GM06990 (cell line): ENCODE data around the gene ORC5.

ENCODE experiments used
- DNase-seq: peaks from one replicate; pipeline ENCODE4 v3.0.0-alpha.2; 2011; ENCODE audit not compliant: insufficient read length; ENCODE audit errors: extremely low read depth
- H3K27me3 ChIP-seq: replicated peaks from 2 replicates; pipeline ENCODE4 v1.6.0; 2011; ENCODE audit warnings: low read length; ENCODE audit not compliant: control insufficient read depth, insufficient read depth
- H3K36me3 ChIP-seq: 2 replicates; pipeline ENCODE4 v1.5.1; 2011; ENCODE audit warnings: low read length; ENCODE audit not compliant: control insufficient read depth, insufficient read depth
- H3K4me3 ChIP-seq: replicated peaks from 2 replicates; pipeline ENCODE4 v1.5.1; 2011; ENCODE audit warnings: low read depth, mild to moderate bottlenecking, control low read depth, low read length
- TF ChIP-seq, protein P1 (sequence below): IDR thresholded peaks from 2 replicates; pipeline ENCODE4 v1.5.1; 2011; ENCODE audit warnings: low read length, control low read depth, mild to moderate bottlenecking, inconsistent platforms; ENCODE audit not compliant: insufficient read depth, poor library complexity, severe bottlenecking

Gene ORC5

DNA sequence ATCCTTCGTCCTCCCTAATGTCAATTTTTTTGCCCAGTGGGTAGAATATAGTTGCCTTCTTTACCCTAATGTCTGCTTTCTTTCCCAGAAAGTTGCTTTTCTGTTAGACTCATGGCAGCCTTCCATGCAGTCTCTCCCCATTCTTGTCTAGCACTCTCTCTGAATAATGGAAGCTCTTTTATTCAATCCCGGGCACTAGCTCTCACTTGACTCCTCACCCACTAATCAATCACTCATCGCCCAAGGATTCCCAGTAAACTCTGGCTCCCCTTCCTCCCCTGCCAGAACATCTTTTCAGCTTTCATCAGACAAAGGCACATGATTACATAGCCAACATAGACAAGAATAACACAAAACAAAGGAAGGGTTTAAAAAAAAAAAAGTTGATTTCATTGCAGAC lies 118.2 kb downstream of the ORC5 start:
- DNase-seq, result no peak
- Histone ChIP-seq H3K27me3 (no peaks in the 10 kb centered on the region), H3K36me3 (no peaks in the 10 kb centered on the region), H3K4me3 (no peak overlapping the region)
- TF ChIP-seq, protein P1, sequence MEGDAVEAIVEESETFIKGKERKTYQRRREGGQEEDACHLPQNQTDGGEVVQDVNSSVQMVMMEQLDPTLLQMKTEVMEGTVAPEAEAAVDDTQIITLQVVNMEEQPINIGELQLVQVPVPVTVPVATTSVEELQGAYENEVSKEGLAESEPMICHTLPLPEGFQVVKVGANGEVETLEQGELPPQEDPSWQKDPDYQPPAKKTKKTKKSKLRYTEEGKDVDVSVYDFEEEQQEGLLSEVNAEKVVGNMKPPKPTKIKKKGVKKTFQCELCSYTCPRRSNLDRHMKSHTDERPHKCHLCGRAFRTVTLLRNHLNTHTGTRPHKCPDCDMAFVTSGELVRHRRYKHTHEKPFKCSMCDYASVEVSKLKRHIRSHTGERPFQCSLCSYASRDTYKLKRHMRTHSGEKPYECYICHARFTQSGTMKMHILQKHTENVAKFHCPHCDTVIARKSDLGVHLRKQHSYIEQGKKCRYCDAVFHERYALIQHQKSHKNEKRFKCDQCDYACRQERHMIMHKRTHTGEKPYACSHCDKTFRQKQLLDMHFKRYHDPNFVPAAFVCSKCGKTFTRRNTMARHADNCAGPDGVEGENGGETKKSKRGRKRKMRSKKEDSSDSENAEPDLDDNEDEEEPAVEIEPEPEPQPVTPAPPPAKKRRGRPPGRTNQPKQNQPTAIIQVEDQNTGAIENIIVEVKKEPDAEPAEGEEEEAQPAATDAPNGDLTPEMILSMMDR, result no peak

DNA sequence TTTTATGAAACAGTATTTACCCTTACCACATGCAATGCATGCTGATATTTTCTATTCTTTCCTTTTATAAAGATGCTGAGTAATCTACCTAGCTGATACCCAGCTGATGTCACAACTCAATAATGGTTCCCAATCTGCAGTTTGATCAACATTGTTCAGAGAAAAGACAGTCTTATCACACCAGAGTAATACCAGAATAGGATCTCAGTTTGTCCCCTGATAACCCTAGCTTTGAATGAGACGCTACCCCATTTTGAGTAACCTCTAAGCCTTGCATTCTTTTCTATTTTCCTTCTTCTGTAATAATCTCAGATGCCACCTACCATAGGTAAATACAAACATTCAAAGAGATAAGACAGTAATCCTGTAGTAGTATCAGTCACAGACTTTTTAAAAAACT lies 118.8 kb downstream of the ORC5 start:
- no peak overlapping the region for H3K4me3 ChIP-seq
- no peak for DNase-seq
- no peaks in the 10 kb centered on the region for H3K27me3 ChIP-seq
- no peaks in the 10 kb centered on the region for H3K36me3 ChIP-seq
- TF ChIP-seq, protein P1, result no peak
